ENCODE measurements around the gene DGKZ.
"Not testable (repeated sequence)": the region's sequence is repeated elsewhere in the genome, so short reads cannot be mapped to it uniquely, and the experiment has no call there.

The DGKZ gene

GRCh38 chr11:46346886-46347636 lies at the start of gene DGKZ:
Gene DGKZ, plus strand, starts transcription at chr11:46347463. Its CDS starts 197 bp downstream, at chr11:46347660.
- peak; percentile 87 for DNase-seq (ENCODE audit: low spot score)

DNA sequence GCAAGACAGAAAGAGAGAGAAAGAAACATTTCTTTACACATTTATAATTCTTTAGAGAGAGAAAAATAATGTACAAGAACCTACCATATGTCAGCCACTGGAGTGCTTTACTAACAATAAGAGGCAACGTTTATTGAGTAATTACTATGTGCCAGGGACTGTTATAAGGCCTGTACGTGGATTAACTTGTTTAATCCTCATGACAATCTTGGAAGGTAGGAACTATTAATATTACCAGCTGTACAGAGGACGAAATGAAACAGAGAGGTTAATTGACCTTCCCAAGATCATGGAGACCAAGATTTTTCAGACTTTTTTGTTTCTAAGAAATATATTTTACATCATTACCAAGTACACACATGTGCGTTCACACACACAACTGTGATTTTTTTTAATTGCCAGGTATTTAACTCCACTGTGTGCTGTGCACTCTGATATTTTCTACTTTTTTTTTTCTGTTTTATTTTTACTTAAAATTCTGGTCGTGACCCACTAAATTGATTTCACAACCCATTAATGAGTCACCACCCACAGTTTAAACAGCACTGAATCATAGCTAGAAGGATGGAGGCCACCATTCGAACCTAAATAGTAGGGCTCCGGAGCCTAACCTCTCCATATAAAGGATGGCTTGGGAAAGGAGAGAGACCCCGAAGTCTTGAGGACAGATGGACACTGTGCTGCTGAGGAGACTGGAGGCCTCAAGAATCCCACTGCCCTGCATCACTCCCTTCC lies 48.4 kb upstream of the DGKZ start:
- DNase-seq (ENCODE audit: low spot score) = no peak

DNA sequence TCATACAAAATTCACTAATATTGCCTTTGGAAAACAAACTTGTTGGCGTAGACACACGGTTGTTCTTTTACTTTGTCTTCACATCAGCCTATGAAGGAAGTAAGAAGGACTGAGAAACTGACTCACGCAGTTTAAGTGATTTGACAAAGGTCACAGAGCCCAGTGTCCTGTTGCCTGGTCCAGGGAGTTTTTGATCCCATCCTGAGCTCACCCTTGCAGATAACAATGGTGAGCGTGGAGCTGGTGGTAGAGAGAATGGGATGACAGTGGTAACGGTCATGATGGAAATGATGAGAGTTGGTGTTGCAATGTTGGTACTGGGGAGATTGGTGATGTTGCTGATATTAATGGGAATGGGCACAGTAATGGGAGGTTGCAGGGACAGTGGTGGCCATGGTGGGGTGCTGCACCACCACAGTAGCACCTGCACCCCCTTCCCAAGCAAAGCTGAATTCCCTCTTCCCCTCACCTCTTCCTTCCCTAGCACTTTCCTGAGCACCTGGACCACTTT lies 47.8 kb upstream of the DGKZ start:
- DNase-seq (ENCODE audit: low spot score) = no peak

DNA sequence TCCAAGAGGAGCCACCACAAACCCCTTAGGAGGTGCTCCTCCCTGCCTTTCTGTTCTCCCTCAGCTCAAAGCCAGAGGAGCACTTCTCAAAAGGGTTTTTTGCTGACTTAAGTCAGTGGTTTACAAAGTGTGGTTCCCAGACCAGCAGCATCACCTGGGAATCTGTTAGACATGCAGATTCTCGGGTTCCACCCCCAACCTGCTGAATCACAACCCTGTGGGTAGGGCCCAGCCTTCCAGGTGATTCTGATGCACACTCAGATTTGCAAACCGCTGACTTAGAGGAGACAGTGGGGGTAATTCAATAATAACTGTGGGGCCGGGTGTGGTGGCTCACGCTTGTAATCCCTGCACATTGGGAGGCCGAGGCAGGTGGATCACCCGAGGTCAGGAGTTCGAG lies 47.0 kb upstream of the DGKZ start:
- no peak for DNase-seq (ENCODE audit: low spot score)

- DNase-seq (ENCODE audit: low spot score) = no peak
Measured at GRCh38 chr11:46302866-46303265, 44.4 kb upstream of the DGKZ start.

- DNase-seq (ENCODE audit: low spot score) = not testable (repeated sequence)
Measured at GRCh38 chr11:46304036-46304435, 43.2 kb upstream of the DGKZ start.

DNA sequence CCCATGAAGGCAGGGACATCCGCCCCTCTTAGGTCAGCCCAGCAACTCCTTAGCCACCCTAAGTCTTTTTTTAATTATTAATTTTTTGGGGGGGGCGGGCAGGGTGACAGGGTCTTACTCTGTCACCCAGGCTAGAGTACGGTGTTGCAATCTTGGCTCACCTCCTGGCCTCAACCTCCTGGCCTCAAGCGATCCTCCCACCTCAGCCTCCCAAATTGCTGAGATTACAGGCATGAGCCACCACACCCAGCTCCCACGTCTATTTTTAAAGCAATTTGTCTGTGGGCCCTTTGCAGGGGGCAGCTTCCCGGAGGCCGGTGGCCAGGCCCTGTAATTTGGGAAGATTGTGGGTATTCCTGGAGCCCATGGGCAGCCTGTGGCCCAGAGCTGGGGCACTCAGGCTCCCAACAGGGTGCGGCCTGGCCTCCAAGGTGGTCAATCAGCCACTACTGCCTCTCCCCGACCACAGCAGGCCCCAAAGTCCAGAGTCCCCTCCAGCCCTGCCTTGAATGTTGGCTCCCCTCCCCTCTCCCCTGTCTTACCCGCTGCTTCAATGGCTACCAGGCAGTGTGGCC lies 42.6 kb upstream of the DGKZ start:
- DNase-seq (ENCODE audit: low spot score) = no peak

DNA sequence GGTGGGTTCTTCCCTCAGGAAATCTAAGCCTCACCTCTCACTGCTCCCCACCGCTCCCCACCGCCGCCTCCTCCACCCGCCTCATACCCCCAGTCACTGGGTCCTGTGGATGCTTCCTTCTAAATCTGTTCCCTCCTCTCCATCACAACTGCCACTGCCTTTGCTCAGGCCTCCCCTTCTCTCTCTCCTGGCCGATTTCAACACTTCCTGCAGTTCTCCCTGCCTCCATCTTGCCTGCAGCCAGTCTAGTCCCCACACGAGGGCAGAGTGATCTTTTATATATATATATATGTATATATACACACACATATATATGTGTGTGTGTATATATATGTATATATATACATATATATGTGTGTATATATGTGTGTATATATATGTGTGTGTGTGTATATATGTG lies 42.0 kb upstream of the DGKZ start:
- DNase-seq (ENCODE audit: low spot score) = no peak

DNA sequence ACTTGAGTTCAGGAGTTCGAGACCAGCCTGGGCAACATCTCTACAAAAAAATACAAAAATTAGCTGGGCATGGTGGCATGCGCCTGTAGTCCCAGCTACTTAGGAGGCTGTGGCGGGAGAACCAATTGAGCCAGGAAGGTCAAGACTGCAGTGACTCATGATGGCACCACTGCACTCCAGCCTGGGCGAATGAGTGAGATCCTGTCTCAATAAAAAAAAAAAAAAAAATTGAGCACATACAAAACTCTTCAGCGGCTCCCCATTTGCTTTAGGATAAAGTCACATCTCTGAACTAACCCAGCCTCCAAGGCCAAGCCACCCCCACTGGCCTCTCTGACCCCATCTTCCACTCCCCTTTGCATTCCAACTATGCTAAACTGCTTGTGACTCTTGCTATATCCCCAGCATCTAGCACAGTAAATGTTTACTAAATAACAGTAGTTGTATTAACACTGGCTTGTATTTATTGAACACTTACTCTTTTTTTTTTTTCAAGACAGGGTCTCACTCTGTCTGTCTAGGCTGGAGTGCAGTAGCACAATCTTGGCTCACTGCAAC lies 40.9 kb upstream of the DGKZ start:
- DNase-seq (ENCODE audit: low spot score) = no peak

- DNase-seq (ENCODE audit: low spot score) = no peak
Measured at GRCh38 chr11:46307369-46307768, 39.9 kb upstream of the DGKZ start.

GRCh38 chr11:46307785-46308341 lies 39.4 kb upstream of the DGKZ start:
- DNase-seq (ENCODE audit: low spot score) = no peak

GRCh38 chr11:46308631-46309419 lies 38.4 kb upstream of the DGKZ start:
- peak; percentile 62 for DNase-seq (ENCODE audit: low spot score)

GRCh38 chr11:46309814-46310259 lies 37.4 kb upstream of the DGKZ start:
- no peak for DNase-seq (ENCODE audit: low spot score)

GRCh38 chr11:46315033-46315738 lies 32.1 kb upstream of the DGKZ start:
- peak; percentile 65 for DNase-seq (ENCODE audit: low spot score)

- DNase-seq (ENCODE audit: low spot score) = no peak
Measured at GRCh38 chr11:46315783-46316563, 31.3 kb upstream of the DGKZ start.

GRCh38 chr11:46319074-46319453 lies 28.2 kb upstream of the DGKZ start:
- DNase-seq (ENCODE audit: low spot score) = no peak

GRCh38 chr11:46321757-46322156 lies 25.5 kb upstream of the DGKZ start:
- no peak for DNase-seq (ENCODE audit: low spot score)

DNA sequence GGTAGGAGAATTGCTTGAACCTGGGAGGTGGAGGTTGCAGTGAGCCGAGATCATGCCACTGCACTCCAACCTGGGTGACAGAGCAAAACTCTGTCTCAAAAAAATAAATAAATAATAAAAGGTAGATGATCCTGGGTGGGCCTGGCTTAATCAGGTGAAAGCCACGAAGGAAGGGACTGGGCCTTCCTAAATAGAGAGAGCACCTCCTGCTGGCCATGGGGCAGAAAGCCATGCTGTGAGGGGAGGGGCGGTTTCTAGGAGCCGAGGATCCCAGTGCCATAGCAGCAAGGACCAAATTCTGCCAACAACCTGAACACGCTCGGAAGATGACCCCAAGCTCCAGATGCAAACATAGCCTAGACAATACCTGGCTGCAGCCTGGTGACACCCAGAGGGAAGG lies 24.5 kb upstream of the DGKZ start:
- DNase-seq (ENCODE audit: low spot score) = no peak

- DNase-seq (ENCODE audit: low spot score) = no peak
Measured at GRCh38 chr11:46326813-46327416, 20.3 kb upstream of the DGKZ start.

- no peak for DNase-seq (ENCODE audit: low spot score)
Measured at GRCh38 chr11:46327829-46328228, 19.4 kb upstream of the DGKZ start.
